IPS-NIHi7 (cell line): ENCODE measurements around the gene GJA3.
"Not testable (repeated sequence)": the region's sequence is repeated elsewhere in the genome, so short reads cannot be mapped to it uniquely, and the experiment has no call there.

Experiments used
- DNase-seq: peaks from one replicate; pipeline ENCODE4 v3.0.0; 2012; ENCODE audit warnings: mixed read lengths; ENCODE audit errors: extremely low spot score

GJA3 gene

GRCh38 chr13:20182231-20182846 is 21.5 kb upstream of the GJA3 start:
- peak; percentile 84 for DNase-seq

DNA sequence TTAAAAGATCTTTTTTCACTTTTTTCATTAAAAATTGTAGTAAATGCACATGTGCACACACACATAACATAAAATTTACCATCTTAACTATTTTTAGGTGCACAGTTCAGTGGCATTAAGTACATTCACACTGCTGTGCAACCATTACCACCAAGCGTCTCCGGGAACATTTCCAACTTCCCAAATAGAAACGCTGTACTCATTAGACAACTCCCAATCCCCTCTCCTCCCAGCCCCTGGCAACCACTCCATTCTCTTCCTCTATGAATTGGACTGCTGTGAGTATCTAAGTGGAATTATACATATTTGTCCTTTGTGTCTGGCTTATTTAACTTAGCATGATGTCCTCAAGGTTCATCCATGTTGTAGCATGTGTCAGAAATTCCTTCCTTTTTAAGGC is 20.3 kb upstream of the GJA3 start:
- DNase-seq = no peak

GRCh38 chr13:20178156-20178555 is 17.3 kb upstream of the GJA3 start:
- DNase-seq = no peak

DNA sequence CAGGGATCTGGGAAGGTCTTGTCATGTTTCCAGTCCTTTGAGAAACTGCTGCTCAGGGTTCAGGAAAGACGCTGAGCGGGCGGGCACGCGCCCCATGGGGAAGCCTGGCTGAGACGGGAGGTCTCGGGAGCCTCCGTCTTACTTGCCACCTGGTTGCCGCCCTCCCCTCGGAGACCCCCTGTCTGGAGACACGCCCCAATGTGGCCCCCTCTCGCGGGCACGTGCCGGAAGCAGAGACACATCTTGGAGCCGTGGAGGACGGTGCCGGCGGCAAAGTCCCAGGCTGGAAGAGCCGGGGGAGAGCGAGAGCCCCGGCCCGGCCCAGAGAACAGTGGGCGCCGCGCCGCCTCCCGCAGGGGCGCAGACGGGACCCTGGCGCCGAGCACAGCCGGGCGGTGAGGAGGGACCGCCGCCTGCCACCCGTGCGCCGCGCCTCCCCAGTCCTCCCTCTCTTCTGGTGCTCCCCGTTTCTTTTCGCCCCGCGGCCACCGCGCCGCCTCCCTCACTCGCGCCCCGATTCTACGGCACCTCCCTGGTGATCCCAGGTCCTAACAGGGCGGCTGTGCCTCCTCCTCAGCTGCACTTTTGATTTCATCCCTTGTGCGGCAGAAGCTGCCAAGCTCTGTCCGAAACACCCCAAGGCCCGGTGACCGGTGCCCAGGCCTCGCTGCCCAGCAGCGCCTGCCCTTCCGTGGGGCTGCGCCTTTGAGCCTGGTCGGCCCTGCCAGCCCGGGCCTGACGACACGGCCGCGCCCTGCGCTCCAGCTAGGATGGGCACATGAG is 16.4 kb upstream of the GJA3 start:
- no peak for DNase-seq

DNA sequence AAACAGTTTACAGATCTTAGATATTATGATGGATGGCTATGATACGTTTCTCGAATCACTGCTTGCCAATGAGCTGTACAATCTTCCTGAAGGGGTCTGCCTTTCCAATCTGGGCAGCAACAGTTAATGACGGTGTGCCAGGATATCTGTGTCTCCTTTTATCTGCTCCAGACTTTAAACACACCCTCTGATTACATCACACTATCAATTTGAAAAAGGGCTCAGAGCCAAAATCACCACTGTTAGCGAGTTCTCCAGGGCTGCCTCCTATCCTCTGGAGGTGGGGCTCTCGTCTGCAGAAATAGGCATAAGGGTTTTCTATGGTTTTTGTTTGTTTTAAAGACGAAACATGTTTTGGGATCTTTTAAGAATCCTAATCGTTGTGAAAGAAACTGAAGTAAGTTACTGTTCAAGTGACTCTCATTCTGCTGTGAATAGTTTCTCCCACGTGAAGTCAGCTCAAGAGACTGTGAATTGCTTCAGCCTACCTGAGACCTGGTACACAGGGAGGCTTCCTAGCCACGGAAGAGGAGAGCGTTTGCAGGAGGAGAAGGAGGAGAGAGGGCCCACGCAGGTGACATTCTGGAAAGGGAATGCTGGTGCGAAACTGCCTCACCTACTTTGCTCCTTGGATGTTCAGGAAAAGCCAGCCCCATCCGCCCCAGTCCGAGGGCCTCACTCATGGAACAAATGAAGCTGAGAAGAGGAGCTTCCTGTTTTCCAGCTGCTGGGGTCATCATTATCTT is 15.2 kb upstream of the GJA3 start:
- no peak for DNase-seq

DNA sequence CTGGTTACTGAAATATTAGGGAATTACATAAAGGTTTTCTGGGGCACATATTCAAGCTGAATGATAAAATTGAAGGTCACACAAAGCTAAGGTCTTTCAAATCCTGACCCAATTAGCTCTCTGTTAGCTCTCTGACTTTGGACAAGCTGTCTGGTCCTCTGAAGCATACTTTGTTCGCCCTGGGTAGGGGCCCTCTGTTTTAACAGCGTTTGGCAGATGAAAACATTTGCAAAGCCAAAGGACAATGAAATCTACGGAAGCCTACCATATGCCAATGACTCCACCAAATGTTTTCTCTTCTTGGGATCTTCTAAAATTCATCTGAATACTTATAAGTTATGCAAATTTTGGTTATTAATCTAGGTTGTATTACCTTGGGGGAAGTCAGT is 14.5 kb upstream of the GJA3 start:
- no peak for DNase-seq

DNA sequence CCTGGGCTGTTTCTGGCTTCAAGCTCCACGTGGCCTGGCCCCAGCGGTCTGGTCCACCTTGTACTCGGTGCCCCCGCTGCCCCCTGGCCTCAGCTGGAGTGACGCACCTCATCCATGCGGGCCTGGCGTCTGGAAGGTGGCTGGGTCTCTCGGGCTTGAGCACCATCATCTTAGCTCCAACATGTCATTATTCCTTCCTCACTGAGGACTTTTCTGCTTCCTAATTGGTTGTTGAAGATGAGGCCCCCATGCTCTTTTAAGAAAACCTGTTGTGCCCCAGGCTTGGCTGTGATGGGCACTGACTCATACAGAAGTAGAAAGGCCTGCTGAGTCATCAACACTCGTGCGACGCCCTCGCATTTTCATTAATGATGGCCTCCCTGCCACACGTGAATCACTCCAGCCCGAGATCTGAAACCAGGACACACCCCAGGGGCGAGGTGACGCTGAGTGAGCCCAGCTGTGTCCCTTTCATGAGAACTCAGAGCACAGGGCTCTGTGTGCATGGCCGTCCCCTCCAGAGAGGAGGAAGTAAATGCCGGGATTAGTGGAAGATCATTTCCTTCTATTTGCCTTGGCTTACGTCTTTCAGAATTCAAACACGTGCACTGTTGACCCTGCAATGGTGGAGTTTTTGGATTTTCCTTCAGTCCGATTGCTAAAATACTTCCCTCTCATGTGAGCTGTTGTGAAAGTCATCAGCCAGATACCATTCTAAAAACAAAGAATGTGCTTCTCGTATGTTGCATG is 14.0 kb upstream of the GJA3 start:
- peak; percentile 46 for DNase-seq

GRCh38 chr13:20173116-20173746 is 12.4 kb upstream of the GJA3 start:
- DNase-seq = no peak

- no peak for DNase-seq
These were observed 10.5 kb upstream of the GJA3 start for GRCh38 chr13:20171364-20171763.

- no peak for DNase-seq
These were observed 10.1 kb upstream of the GJA3 start for GRCh38 chr13:20170921-20171320.

DNA sequence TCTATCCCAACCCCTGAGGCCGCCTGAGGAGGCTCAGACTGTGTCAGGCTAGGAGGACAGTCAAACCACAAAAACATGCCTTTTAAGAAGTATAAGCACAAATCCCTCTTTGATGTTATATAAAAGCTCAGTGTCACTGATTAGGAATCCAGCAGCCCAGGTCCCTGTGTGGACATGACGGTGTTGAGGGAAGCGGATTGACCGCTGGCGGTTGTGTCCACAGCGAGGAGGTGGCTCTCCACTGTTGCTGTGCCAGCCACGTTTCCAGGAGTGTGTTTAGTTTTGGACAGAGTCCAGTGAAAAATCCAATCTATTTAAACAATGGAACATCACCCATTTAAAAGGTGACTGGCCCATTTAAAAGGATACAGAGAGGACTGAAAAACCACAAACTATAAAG is 7.5 kb upstream of the GJA3 start:
- DNase-seq = no peak

DNA sequence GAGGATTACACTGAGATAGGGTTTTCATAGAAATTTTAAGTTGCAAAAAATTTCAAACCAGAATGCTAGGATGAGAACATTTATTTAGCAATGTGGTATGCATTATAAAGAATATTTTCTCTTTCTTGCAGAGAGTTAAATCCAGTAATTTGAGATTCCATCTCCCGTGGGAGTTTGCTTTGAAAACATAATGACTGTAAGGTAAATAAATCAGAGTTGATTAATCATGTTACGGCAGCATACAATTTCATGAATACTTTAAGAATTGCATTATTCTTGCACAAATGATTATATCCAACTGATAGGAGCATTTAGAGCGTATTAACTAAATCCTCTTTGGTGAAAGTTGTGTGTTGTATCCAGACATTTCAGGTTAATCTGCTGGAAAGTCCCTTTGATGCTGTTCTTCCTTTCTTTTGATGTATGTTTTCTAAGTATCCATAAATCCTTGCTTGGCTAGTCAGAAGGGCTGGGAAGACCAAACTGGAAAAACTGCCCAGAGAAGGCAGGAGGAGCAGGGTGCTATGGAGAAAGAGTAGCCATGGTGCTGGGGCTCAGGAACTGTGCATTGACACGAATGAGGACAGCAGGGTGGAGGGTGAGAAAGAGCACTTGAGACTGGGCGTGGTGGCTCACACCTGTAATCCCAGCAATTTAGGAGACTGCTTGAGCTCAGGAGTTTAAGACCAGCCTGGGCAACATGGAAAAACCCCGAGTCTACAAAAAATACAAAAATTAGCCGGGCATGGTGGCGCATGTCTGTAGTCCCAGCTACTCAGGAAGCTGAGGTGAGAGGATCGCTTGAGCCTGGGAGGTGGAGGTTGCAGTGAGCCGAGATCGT is 4.8 kb upstream of the GJA3 start:
- no peak for DNase-seq

DNA sequence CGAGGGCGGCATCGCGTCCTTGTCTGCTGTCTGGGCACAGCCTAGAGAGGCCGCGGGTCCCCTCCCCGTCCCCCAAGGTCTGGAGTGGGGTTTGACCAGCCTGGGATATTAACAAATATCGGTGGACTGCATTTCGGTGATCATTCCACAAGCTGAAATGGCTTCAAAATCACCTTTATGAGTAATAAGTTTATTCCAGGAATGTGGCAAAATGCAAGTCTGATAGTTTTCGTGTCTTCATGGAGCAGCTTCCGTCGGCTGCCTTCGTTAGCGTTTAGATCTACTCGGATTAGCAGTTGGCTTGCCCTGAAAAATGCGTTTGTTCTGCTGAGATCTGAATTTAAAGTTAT is 1.1 kb upstream of the GJA3 start:
- no peak for DNase-seq

DNA sequence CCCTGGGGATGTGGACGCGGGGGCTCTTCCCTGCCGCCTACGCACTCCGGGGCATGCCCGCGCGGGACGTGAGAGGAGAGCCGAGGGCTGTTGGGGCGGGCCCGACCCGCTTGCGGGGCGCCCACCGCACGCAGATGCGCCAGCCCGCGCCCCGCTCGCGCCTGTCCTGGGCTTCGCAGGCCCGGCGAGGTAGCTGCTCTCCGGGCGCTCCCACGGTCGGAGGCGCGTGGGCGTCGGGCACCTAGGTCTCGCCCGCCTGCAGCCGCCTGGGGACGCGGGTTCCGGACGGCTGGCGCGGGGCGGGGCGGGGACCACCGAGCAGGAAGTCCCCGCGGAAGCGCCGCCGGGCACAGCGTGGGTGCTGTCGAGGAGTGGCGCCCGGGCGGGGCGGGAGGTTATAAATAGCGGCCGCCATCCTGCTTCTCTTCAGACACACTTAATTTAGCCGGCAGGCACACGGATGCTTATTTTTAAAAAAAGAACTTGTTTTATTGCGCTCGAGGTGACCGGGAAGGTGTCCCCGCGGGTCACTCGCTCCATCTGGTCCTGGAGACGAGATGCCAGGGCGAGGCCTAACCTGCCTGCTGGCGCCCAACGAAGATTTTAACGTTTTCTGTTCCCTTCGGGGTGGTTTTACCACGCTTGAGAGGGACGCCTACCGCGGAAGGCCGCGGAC is 561 bp upstream of the GJA3 start:
- DNase-seq = no peak

GRCh38 chr13:20159646-20160305 is 1.1 kb downstream of the GJA3 start:
- DNase-seq = no peak

DNA sequence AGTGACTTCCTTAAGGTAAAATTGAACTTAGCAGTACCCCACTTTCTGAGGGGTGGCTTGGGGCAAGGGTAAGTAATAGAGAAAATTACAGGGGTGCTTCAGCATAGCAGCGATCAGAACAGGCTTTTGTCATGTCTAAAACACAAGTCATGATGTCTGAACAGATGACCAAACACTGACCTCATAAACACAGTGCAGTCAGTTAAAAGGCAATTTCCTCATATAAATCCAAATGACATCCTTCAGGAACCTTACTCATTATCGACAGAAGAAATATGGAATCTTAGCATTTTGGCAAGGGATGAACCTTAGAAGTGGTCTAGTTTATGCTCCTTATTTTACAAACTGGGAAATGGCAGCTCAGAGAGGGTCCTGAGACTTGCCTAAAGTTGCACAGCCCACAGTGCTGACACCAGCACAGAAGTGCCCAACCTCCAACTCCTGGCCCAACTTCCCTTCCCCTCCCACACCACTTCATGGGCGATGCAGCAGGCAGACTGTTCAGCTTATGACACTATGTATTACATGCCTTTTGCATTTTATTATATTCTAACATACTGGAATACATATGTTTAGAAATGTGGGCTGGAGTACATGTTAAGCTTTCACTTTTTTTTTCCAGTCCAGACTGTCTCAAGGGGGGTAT is 3.6 kb downstream of the GJA3 start:
- DNase-seq = no peak

DNA sequence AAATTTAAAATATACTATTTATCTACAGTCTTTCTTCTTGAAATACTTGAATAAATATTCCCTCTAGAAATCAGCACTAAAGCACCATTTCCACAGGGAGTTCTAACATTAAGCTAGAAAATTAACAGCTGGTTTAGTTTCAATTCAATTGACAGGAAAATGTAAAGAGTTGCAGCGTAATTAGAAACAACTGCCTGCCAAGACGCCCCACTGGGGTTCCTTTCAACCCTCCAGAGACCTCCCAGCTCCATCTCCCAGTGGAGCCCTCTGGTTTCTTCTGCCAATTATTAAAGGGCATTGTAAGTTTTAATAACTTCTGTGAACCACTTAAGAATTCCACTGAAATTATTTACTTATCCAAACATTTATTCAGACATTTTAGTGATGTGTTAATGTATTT is 4.2 kb downstream of the GJA3 start:
- DNase-seq = no peak

GRCh38 chr13:20153290-20153689 is 7.6 kb downstream of the GJA3 start:
- DNase-seq = not testable (repeated sequence)

DNA sequence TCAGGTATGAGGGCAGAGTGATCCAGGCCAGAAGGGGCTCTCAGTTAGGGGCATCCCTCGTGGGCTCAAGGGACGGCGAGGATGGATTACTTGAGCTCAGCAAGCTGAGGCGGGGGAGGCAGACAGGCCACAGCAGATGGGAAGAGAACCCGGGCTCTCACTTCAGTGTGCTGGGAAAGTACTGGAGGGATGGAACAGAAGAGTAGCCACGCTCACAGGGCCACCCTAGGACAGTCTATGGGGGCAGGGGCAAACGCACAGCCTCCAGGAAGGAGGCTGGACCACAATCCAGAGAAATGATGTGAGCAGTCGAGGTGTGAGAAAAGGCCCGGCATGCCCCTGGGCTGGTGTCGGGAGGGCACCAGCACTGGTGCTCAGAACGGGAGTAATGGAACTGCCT is 9.2 kb downstream of the GJA3 start:
- DNase-seq = no peak
